Hematopoietic multipotent progenitor cell treated with erythropoietin and hydrocortisone succinate and interleukin-3 and kit ligand, for 15 days (in vitro differentiated cells): ENCODE data around the gene PDE6B.
A peak's percentile ranks its signal among the peaks of the same experiment; 100 is the strongest.
"Not testable (repeated sequence)": the region's sequence is repeated elsewhere in the genome, so short reads cannot be mapped to it uniquely, and the experiment has no call there.

ENCODE experiments used
- DNase-seq: peaks from one replicate; pipeline ENCODE4 v3.0.0-alpha.2; 2015; ENCODE audit warnings: low spot score

The PDE6B gene

GRCh38 chr4:683247-683897, 58.0 kb downstream of the PDE6B start:
- DNase-seq = no peak

- DNase-seq = peak; percentile 36
These were observed 58.7 kb downstream of the PDE6B start for GRCh38 chr4:683982-684622.

GRCh38 chr4:684623-685327, 59.4 kb downstream of the PDE6B start:
- DNase-seq = no peak

- DNase-seq = no peak
These were observed 60.5 kb downstream of the PDE6B start for GRCh38 chr4:685679-686412.

- DNase-seq = no peak
These were observed 61.2 kb downstream of the PDE6B start for GRCh38 chr4:686413-687040.

- no peak for DNase-seq
These were observed 61.9 kb downstream of the PDE6B start for GRCh38 chr4:687048-687970.

GRCh38 chr4:687971-688853, 62.8 kb downstream of the PDE6B start:
- DNase-seq = no peak

- DNase-seq = no peak
These were observed 63.7 kb downstream of the PDE6B start, which contains the start of gene SLC49A3 for GRCh38 chr4:688854-689681. Gene SLC49A3 (minus strand): TSS chr4:689151. CDS start chr4:689127, 24 bp downstream.

GRCh38 chr4:689723-690122, 64.3 kb downstream of the PDE6B start:
- DNase-seq = no peak

GRCh38 chr4:692771-693554, 67.6 kb downstream of the PDE6B start:
- no peak for DNase-seq

- not testable (repeated sequence) for DNase-seq
These were observed 69.1 kb downstream of the PDE6B start for GRCh38 chr4:694341-694940.

- no peak for DNase-seq
These were observed 74.6 kb downstream of the PDE6B start for GRCh38 chr4:699816-700580.

GRCh38 chr4:700587-701264, 75.4 kb downstream of the PDE6B start:
- no peak for DNase-seq

GRCh38 chr4:702618-703048, 77.3 kb downstream of the PDE6B start:
- DNase-seq = peak; percentile 17

GRCh38 chr4:703336-704197, 78.2 kb downstream of the PDE6B start:
- DNase-seq = no peak
